SK-N-SH (cell line): ENCODE data around the gene CCDC187. TPM values are rescaled to one million over a fixed set of nuclear protein-coding genes. Genes with fewer than 3 reads are reported as not detected.

Experiments used
- CTCF ChIA-PET: fragments of 300-600, 350-600 bp; formaldehyde crosslinking; extraction: SDS; loops from one replicate; lab custom pipeline; 2021; lab: Yijun Ruan, JAX
- POLR2A ChIA-PET: fragments of 350-600 bp; sonication (Branson Sonifier 250); formaldehyde crosslinking; extraction: SDS; loops from one replicate; lab custom pipeline; 2020; ENCODE audit warnings: antibody characterized with exemption, inconsistent platforms; lab: Yijun Ruan, JAX
- DNase-seq: peaks from one replicate; pipeline ENCODE4 v3.0.0; 2012
- H2AFZ ChIP-seq: fragments of 200-600 bp; sonication (generic); 2 replicates; pipeline ENCODE4 v1.8.1; 2016; ENCODE audit warnings: antibody characterized with exemption, mild to moderate bottlenecking, low read depth
- H3F3A ChIP-seq: fragments of 200-600 bp; sonication (generic); replicated peaks from 2 replicates; pipeline ENCODE3; 2016; ENCODE audit warnings: antibody characterized with exemption, mild to moderate bottlenecking; ENCODE audit not compliant: insufficient read depth
- H3K27ac ChIP-seq, 2 experiments: fragments of 200-500 bp in 1 of 2; fragments of 200-600 bp in 1 of 2; sonication (Bioruptor generic) in 1 of 2; sonication (generic), shearing (Covaris generic) in 1 of 2; 2 replicates each; pipeline versions ENCODE4 v1.5.1 to v1.6.1; 2014 to 2016; ENCODE audit warnings: low read depth in 2 of 2, inconsistent platforms in 1 of 2, low read length in 1 of 2, mild to moderate bottlenecking in 1 of 2, mixed read lengths in 1 of 2
- H3K27me3 ChIP-seq: fragments of 200-600 bp; sonication (generic), shearing (Covaris generic); 2 replicates; pipeline ENCODE4 v1.6.1; 2016; ENCODE audit warnings: mixed run types; ENCODE audit not compliant: insufficient read depth
- H3K36me3 ChIP-seq, 2 experiments: fragments of 200-500 bp in 1 of 2; fragments of 200-600 bp in 1 of 2; sonication (Bioruptor generic) in 1 of 2; sonication (generic) in 1 of 2; replicated peaks in 1 of 2; 2 replicates each; pipeline versions ENCODE3 to v1.5.1; 2014 to 2016; ENCODE audit warnings: low read length in 1 of 2, mild to moderate bottlenecking in 1 of 2; ENCODE audit not compliant: insufficient read depth in 2 of 2, control insufficient read depth in 1 of 2
- H3K4me1 ChIP-seq, 2 experiments: fragments of 200-500 bp in 1 of 2; fragments of 200-600 bp in 1 of 2; sonication (Bioruptor generic) in 1 of 2; sonication (generic), shearing (Covaris generic) in 1 of 2; 2 replicates each; pipeline versions ENCODE4 v1.5.1 to v1.6.1; 2014 to 2016; ENCODE audit warnings: low read depth in 1 of 2, low read length in 1 of 2, mixed run types in 1 of 2; ENCODE audit not compliant: insufficient read depth in 2 of 2, control insufficient read depth in 1 of 2
- H3K4me2 ChIP-seq: fragments of 200-600 bp; sonication (generic), shearing (Covaris generic); 2 replicates; pipeline ENCODE4 v1.6.1; 2017; ENCODE audit warnings: mixed run types
- H3K4me3 ChIP-seq, 2 experiments: fragments of 200-500 bp in 1 of 2; fragments of 200-600 bp in 1 of 2; sonication (Bioruptor generic) in 1 of 2; sonication (generic), shearing (Covaris generic) in 1 of 2; 2 replicates each; pipeline versions ENCODE4 v1.5.1 to v1.8.1; 2014 to 2016; ENCODE audit warnings: low read depth in 2 of 2, inconsistent platforms in 1 of 2, low read length in 1 of 2, mild to moderate bottlenecking in 1 of 2, mixed read lengths in 1 of 2, moderate library complexity in 1 of 2
- H3K79me2 ChIP-seq: fragments of 200-600 bp; sonication (generic); 2 replicates; pipeline ENCODE4 v1.8.1; 2017; ENCODE audit warnings: mild to moderate bottlenecking; ENCODE audit not compliant: insufficient read depth
- H3K9ac ChIP-seq: fragments of 200-600 bp; sonication (generic); 2 replicates; pipeline ENCODE4 v1.6.1; 2017; ENCODE audit warnings: mixed run types
- H3K9me2 ChIP-seq: fragments of 200-600 bp; sonication (generic); 2 replicates; pipeline ENCODE4 v1.6.1; 2017; ENCODE audit warnings: mixed run types
- H3K9me3 ChIP-seq: fragments of 200-600 bp; sonication (generic); 2 replicates; pipeline ENCODE4 v1.6.1; 2017; ENCODE audit warnings: mixed run types, mild to moderate bottlenecking, moderate library complexity
- H4K20me1 ChIP-seq: fragments of 200-600 bp; sonication (generic); 2 replicates; pipeline ENCODE4 v1.6.1; 2017; ENCODE audit warnings: mild to moderate bottlenecking, mixed run types; ENCODE audit not compliant: insufficient read depth
- JUND ChIP-seq: IDR thresholded peaks from 2 replicates; pipeline ENCODE4 v1.4.0; 2012
- RAD21 ChIP-seq: IDR thresholded peaks from 2 replicates; pipeline ENCODE4 v1.6.1; 2012; ENCODE audit warnings: mild to moderate bottlenecking, low read length
- SMC3 ChIP-seq: IDR thresholded peaks from 2 replicates; pipeline ENCODE4 v1.6.1; 2012; ENCODE audit warnings: low read depth, low read length, improper control_type of control experiment
- WGBS: methylation state at CpG from one replicate; pipeline ENCODE4 v1.1.6; 2017; ENCODE audit warnings: low lambda C conversion rate; 5-methylcytosine and 5-hydroxymethylcytosine counted together
- polyA plus RNA-seq, 3 experiments: library from polyadenylated mRNA; depleted of rRNA; stranded (reverse); fragments of >200 nt; gene quantifications; 2 replicates each; pipeline ENCODE4 v1.2.3, GENCODE V29; 2012
- TF ChIP-seq, protein P1 (sequence below): IDR thresholded peaks from 2 replicates; pipeline ENCODE4 v1.6.1; 2012; ENCODE audit warnings: mild to moderate bottlenecking, low read depth, low read length, moderate library complexity
- TF ChIP-seq, protein P2 (sequence below): IDR thresholded peaks from 2 replicates; pipeline ENCODE4; 2012
- TF ChIP-seq, protein P3 (sequence below): fragments of 200-600 bp; sonication (generic); IDR thresholded peaks from 2 replicates; pipeline ENCODE4 v1.6.1; 2017; ENCODE audit warnings: antibody characterized with exemption, mild to moderate bottlenecking, moderate library complexity

The CCDC187 gene
- polyA plus RNA-seq, 1 of the 3 experiments (the other 2 are of a cell fraction), result not detected

DNA sequence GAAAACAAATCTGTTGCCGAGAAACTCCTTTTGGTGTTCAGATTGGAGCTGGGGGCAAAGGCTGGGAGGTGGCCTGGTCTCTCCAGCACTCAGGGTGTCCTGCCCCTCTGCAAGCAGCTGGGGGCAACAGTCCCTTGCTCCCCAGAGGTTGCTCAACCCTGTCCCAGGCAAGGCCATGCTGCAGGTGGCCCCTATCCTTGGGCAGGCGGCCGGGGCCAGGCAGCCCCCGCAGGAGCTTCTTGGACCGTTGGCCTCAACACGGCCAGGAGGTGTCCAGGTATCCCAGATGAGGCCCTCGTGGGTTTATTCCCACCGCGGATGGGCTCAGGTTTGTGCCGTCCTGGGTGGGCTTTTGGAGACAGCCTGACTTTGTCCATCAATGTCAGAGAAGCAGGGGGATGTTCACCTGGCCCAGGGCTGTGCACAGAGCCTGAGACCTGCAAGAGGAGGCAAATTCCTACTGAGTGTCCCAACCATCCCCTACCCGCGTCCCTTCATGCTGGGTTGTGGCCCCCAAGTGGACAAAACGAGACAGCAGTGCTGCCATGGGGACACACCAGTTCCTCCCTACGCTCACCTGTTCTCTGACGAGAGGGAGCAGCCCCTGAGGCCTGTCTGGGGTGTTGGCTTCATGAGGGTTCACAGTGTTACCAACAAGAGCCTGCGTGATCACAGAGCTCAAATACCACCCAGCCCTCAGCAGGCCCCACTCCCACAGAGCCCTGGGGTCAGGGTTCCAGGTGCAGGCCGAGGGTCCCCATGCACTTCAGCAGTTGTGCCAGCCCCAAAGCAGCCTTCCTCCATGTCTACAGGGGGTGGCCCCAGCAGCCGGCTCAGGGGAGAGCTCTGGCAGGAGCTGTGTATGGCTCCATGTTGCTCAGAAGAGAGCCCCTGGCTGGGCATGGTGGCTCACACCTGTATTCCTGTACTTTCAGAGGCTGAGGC lies 9.5 kb upstream of the CCDC187 start:
- no peak overlapping the region for H3K4me2 ChIP-seq
- no peak overlapping the region for H3K9ac ChIP-seq
- no peaks in the 10 kb centered on the region for H3K9me2 ChIP-seq
- no peak overlapping the region for H2AFZ ChIP-seq
- no peaks in the 10 kb centered on the region; a peak in 1 of 4 replicates for H3K4me1 ChIP-seq
- H3K4me3 ChIP-seq, result no peak overlapping the region
- no peaks in the 10 kb centered on the region for H3K79me2 ChIP-seq
- TF ChIP-seq, protein P1, sequence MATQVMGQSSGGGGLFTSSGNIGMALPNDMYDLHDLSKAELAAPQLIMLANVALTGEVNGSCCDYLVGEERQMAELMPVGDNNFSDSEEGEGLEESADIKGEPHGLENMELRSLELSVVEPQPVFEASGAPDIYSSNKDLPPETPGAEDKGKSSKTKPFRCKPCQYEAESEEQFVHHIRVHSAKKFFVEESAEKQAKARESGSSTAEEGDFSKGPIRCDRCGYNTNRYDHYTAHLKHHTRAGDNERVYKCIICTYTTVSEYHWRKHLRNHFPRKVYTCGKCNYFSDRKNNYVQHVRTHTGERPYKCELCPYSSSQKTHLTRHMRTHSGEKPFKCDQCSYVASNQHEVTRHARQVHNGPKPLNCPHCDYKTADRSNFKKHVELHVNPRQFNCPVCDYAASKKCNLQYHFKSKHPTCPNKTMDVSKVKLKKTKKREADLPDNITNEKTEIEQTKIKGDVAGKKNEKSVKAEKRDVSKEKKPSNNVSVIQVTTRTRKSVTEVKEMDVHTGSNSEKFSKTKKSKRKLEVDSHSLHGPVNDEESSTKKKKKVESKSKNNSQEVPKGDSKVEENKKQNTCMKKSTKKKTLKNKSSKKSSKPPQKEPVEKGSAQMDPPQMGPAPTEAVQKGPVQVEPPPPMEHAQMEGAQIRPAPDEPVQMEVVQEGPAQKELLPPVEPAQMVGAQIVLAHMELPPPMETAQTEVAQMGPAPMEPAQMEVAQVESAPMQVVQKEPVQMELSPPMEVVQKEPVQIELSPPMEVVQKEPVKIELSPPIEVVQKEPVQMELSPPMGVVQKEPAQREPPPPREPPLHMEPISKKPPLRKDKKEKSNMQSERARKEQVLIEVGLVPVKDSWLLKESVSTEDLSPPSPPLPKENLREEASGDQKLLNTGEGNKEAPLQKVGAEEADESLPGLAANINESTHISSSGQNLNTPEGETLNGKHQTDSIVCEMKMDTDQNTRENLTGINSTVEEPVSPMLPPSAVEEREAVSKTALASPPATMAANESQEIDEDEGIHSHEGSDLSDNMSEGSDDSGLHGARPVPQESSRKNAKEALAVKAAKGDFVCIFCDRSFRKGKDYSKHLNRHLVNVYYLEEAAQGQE, result no peak
- TF ChIP-seq RAD21, result peak; percentile 22; the same call in 1 of the 2 replicates
- TF ChIP-seq, protein P2, sequence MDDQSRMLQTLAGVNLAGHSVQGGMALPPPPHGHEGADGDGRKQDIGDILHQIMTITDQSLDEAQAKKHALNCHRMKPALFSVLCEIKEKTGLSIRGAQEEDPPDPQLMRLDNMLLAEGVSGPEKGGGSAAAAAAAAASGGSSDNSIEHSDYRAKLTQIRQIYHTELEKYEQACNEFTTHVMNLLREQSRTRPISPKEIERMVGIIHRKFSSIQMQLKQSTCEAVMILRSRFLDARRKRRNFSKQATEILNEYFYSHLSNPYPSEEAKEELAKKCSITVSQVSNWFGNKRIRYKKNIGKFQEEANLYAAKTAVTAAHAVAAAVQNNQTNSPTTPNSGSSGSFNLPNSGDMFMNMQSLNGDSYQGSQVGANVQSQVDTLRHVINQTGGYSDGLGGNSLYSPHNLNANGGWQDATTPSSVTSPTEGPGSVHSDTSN, result no peak
- H3F3A ChIP-seq, result peaks cover 1% of the 10 kb centered on the region
- POLR2A ChIA-PET, result no interaction called here
- 75% methylated on average over 11 of the region's 18 CpGs for WGBS
- H3K27me3 ChIP-seq, result no peaks in the 10 kb centered on the region
- H3K36me3 ChIP-seq, result no peaks in the 10 kb centered on the region
- H3K9me3 ChIP-seq, result peaks cover 4% of the 10 kb centered on the region; the same call in 1 of the 2 replicates
- no peaks in the 10 kb centered on the region for H4K20me1 ChIP-seq
- no peak overlapping the region for H3K27ac ChIP-seq
- DNase-seq, result no peak
- CTCF ChIA-PET, result interaction anchor here (0.6 to 4.9 kb wide), 35 partner anchors 8 to 799 kb away, joined by 3 to 91 read pairs (median 4); partner anchors contain the start of genes CARD9, DNLZ, GPSM1 and SNAPC4

DNA sequence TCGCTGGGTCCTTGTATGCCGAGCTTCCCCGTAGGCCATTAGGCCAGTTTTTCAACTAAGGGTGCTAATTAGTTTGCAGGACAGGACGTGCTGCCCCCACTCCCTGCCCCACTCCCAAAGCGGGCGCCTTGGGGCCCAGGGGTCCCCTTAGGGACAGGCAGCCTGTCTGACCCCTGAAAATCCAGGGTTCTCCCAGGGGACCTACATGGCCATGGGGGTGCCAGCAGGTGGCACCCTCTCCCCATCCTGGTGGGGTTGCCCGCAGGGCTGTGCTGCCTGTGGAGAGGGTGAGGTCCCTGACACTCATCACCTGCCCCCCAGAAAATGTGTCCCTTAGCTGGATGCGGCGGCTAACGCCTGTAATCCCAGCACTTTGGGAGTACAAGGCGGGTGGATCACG lies 8.5 kb upstream of the CCDC187 start:
- H2AFZ ChIP-seq, result no peak overlapping the region
- H3F3A ChIP-seq, result peaks cover 5% of the 10 kb centered on the region
- no peaks in the 10 kb centered on the region for H3K36me3 ChIP-seq
- H3K4me3 ChIP-seq, result no peak overlapping the region
- H3K79me2 ChIP-seq, result no peaks in the 10 kb centered on the region
- TF ChIP-seq JUND (no peak), SMC3 (peak; percentile 78), RAD21 (peak; percentile 85)
- TF ChIP-seq, protein P3, sequence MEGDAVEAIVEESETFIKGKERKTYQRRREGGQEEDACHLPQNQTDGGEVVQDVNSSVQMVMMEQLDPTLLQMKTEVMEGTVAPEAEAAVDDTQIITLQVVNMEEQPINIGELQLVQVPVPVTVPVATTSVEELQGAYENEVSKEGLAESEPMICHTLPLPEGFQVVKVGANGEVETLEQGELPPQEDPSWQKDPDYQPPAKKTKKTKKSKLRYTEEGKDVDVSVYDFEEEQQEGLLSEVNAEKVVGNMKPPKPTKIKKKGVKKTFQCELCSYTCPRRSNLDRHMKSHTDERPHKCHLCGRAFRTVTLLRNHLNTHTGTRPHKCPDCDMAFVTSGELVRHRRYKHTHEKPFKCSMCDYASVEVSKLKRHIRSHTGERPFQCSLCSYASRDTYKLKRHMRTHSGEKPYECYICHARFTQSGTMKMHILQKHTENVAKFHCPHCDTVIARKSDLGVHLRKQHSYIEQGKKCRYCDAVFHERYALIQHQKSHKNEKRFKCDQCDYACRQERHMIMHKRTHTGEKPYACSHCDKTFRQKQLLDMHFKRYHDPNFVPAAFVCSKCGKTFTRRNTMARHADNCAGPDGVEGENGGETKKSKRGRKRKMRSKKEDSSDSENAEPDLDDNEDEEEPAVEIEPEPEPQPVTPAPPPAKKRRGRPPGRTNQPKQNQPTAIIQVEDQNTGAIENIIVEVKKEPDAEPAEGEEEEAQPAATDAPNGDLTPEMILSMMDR, result peak; percentile 68
- TF ChIP-seq, all 33 proteins: peak for 3
- no peak overlapping the region for H3K9ac ChIP-seq
- H4K20me1 ChIP-seq, result no peaks in the 10 kb centered on the region
- H3K9me2 ChIP-seq, result no peaks in the 10 kb centered on the region
- H3K9me3 ChIP-seq, result peaks cover 4% of the 10 kb centered on the region; the same call in 1 of the 2 replicates
- no peaks in the 10 kb centered on the region for H3K27me3 ChIP-seq
- no peak overlapping the region for H3K4me2 ChIP-seq
- H3K27ac ChIP-seq, result no peak overlapping the region
- WGBS, result 55% methylated on average over 10 of the region's 12 CpGs
- peak; percentile 92 for DNase-seq
- ChIA-PET CTCF (interaction anchor here (0.6 to 4.9 kb wide), 39 partner anchors 9 to 319 kb away, joined by 3 to 91 read pairs (median 4); partner anchors contain the start of genes CARD9, DNLZ, GPSM1 and SNAPC4), POLR2A (interaction anchor here (0.9 kb wide), 1 partner anchor 51 kb away, joined by 4 read pairs; the partner anchor contains the start of gene DNLZ)
- no peaks in the 10 kb centered on the region; a peak in 1 of 4 replicates for H3K4me1 ChIP-seq
